Activated T-helper 1 cell treated with anti-CD3 and anti-CD28 coated beads, Interleukin-12 subunit alpha, Interleukin-12 subunit beta, Interleukin-2, Interleukin-4 antibody, amounts not matched to agents 30 ng/mL and 10 ng/mL and 1 ng/mL, durations not matched to agents 14 hours and 24 hours and 36 hours (primary cell): Measurements from ENCODE around the gene SH3PXD2B. TPM values are rescaled to one million over a fixed set of nuclear protein-coding genes. Genes with fewer than 3 reads are reported as not detected.

Experiments
- DNase-seq: peaks from one replicate; pipeline ENCODE4 v3.0.0; 2021; ENCODE audit warnings: low spot score
- H3K27ac Mint-ChIP-seq: one replicate; pipeline ENCODE4 v1.8.0; 2021; ENCODE audit warnings: mild to moderate bottlenecking, mixed read lengths
- H3K27me3 Mint-ChIP-seq: one replicate; pipeline ENCODE4 v1.8.0; 2022; ENCODE audit warnings: mild to moderate bottlenecking, moderate library complexity, mixed read lengths; ENCODE audit not compliant: insufficient read depth
- H3K36me3 Mint-ChIP-seq: one replicate; pipeline ENCODE4 v1.8.0; 2021; ENCODE audit warnings: low read depth, mixed read lengths
- H3K4me1 Mint-ChIP-seq: one replicate; pipeline ENCODE4 v1.8.0; 2021; ENCODE audit warnings: low read depth, mixed read lengths
- H3K4me3 Mint-ChIP-seq: one replicate; pipeline ENCODE4 v1.8.0; 2021; ENCODE audit warnings: mild to moderate bottlenecking, moderate library complexity, mixed read lengths
- H3K9me3 Mint-ChIP-seq: one replicate; pipeline ENCODE4 v1.8.0; 2021; ENCODE audit warnings: mixed read lengths
- intact Hi-C: fragments of 100-400 bp; cut with micrococcal nuclease; formaldehyde crosslinking; loops from one replicate; pipeline ENCODE4 v1.15.1; 2024
- total RNA-seq: library from RNA; stranded (reverse); gene quantifications from 2 replicates; pipeline ENCODE4 v1.2.3, GENCODE V29; 2022

Gene SH3PXD2B
- total RNA-seq, 1 donor from 2014 or later = 0.26 TPM

GRCh38 chr5:172423379-172424110 is 30.8 kb downstream of the SH3PXD2B start:
- H3K4me1 Mint-ChIP-seq = no peaks in the 10 kb centered on the region
- no peak overlapping the region for H3K27ac Mint-ChIP-seq
- H3K27me3 Mint-ChIP-seq = peaks cover 3% of the 10 kb centered on the region
- DNase-seq = no peak
- H3K4me3 Mint-ChIP-seq = no peak overlapping the region
- H3K36me3 Mint-ChIP-seq = no peaks in the 10 kb centered on the region
- intact Hi-C loops = no loop called here
- no peaks in the 10 kb centered on the region for H3K9me3 Mint-ChIP-seq

GRCh38 chr5:172422255-172422654 is 32.1 kb downstream of the SH3PXD2B start:
- no peak overlapping the region for H3K4me3 Mint-ChIP-seq
- H3K4me1 Mint-ChIP-seq = no peaks in the 10 kb centered on the region
- DNase-seq = no peak
- peaks cover 3% of the 10 kb centered on the region for H3K27me3 Mint-ChIP-seq
- no peak overlapping the region for H3K27ac Mint-ChIP-seq
- intact Hi-C loops = no loop called here
- no peaks in the 10 kb centered on the region for H3K9me3 Mint-ChIP-seq
- H3K36me3 Mint-ChIP-seq = no peaks in the 10 kb centered on the region

- DNase-seq = no peak
- H3K27ac Mint-ChIP-seq = no peak overlapping the region
- intact Hi-C loops = no loop called here
- H3K36me3 Mint-ChIP-seq = no peaks in the 10 kb centered on the region
- H3K27me3 Mint-ChIP-seq = peaks cover 6% of the 10 kb centered on the region
- H3K9me3 Mint-ChIP-seq = no peaks in the 10 kb centered on the region
- no peaks in the 10 kb centered on the region for H3K4me1 Mint-ChIP-seq
- no peak overlapping the region for H3K4me3 Mint-ChIP-seq
These were observed 33.3 kb downstream of the SH3PXD2B start for GRCh38 chr5:172421020-172421419.

- intact Hi-C loops = no loop called here
- no peaks in the 10 kb centered on the region for H3K9me3 Mint-ChIP-seq
- H3K4me1 Mint-ChIP-seq = no peaks in the 10 kb centered on the region
- no peak overlapping the region for H3K27ac Mint-ChIP-seq
- no peak overlapping the region for H3K4me3 Mint-ChIP-seq
- H3K27me3 Mint-ChIP-seq = peaks cover 6% of the 10 kb centered on the region
- DNase-seq = no peak
- no peaks in the 10 kb centered on the region for H3K36me3 Mint-ChIP-seq
These were observed 33.9 kb downstream of the SH3PXD2B start for GRCh38 chr5:172420235-172420939.

GRCh38 chr5:172418862-172419814 is 35.2 kb downstream of the SH3PXD2B start:
- intact Hi-C loops = no loop called here
- Mint-ChIP-seq H3K27me3 (peaks cover 3% of the 10 kb centered on the region), H3K9me3 (no peaks in the 10 kb centered on the region), H3K27ac (no peak overlapping the region), H3K4me1 (no peaks in the 10 kb centered on the region), H3K36me3 (no peaks in the 10 kb centered on the region), H3K4me3 (no peak overlapping the region)
- no peak for DNase-seq

- no peaks in the 10 kb centered on the region for H3K36me3 Mint-ChIP-seq
- intact Hi-C loops = no loop called here
- H3K4me1 Mint-ChIP-seq = peaks cover 6% of the 10 kb centered on the region
- no peak for DNase-seq
- H3K9me3 Mint-ChIP-seq = no peaks in the 10 kb centered on the region
- peaks cover 3% of the 10 kb centered on the region for H3K27me3 Mint-ChIP-seq
- no peak overlapping the region for H3K27ac Mint-ChIP-seq
- H3K4me3 Mint-ChIP-seq = no peak overlapping the region
These were observed 36.2 kb downstream of the SH3PXD2B start for GRCh38 chr5:172417983-172418630.

GRCh38 chr5:172417130-172417841 is 37.0 kb downstream of the SH3PXD2B start:
- Mint-ChIP-seq H3K36me3 (no peaks in the 10 kb centered on the region), H3K27ac (no peak overlapping the region), H3K4me1 (peaks cover 14% of the 10 kb centered on the region), H3K9me3 (no peaks in the 10 kb centered on the region), H3K27me3 (peaks cover 3% of the 10 kb centered on the region), H3K4me3 (no peak overlapping the region)
- DNase-seq = no peak
- intact Hi-C loops = no loop called here

- H3K36me3 Mint-ChIP-seq = no peaks in the 10 kb centered on the region
- H3K4me1 Mint-ChIP-seq = peaks cover 31% of the 10 kb centered on the region
- intact Hi-C loops = no loop called here
- H3K9me3 Mint-ChIP-seq = no peaks in the 10 kb centered on the region
- no peak overlapping the region for H3K27ac Mint-ChIP-seq
- DNase-seq = no peak
- peaks cover 6% of the 10 kb centered on the region for H3K27me3 Mint-ChIP-seq
- H3K4me3 Mint-ChIP-seq = no peak overlapping the region
These were observed 38.7 kb downstream of the SH3PXD2B start for GRCh38 chr5:172415362-172416275.

GRCh38 chr5:172414531-172415361 is 39.6 kb downstream of the SH3PXD2B start:
- Mint-ChIP-seq H3K27ac (no peak overlapping the region), H3K9me3 (no peaks in the 10 kb centered on the region), H3K27me3 (peaks cover 6% of the 10 kb centered on the region), H3K4me1 (peaks cover 31% of the 10 kb centered on the region), H3K36me3 (no peaks in the 10 kb centered on the region), H3K4me3 (no peak overlapping the region)
- intact Hi-C loops = loop anchor here (5.0 kb wide), 1 partner anchor 507 kb away; no protein-coding TSS in a partner anchor
- DNase-seq = no peak

GRCh38 chr5:172413601-172414171 is 40.6 kb downstream of the SH3PXD2B start:
- Mint-ChIP-seq H3K4me1 (peaks cover 31% of the 10 kb centered on the region), H3K36me3 (no peaks in the 10 kb centered on the region), H3K9me3 (no peaks in the 10 kb centered on the region), H3K27me3 (peaks cover 6% of the 10 kb centered on the region), H3K4me3 (no peak overlapping the region), H3K27ac (no peak overlapping the region)
- no peak for DNase-seq
- intact Hi-C loops = loop anchor here (1.0 to 5.0 kb wide), 3 partner anchors 30 to 506 kb away; no protein-coding TSS in a partner anchor
